HG03439 (cell line): Measurements from ENCODE around the gene RABEP1.

Source experiments
- ATAC-seq: cut with Tn5 transposase; IDR thresholded peaks from one replicate; pipeline ENCODE4 v1.9.1; 2021; ENCODE audit warnings: mild to moderate bottlenecking, moderate library complexity; ENCODE audit not compliant: unreplicated experiment

Gene RABEP1

DNA sequence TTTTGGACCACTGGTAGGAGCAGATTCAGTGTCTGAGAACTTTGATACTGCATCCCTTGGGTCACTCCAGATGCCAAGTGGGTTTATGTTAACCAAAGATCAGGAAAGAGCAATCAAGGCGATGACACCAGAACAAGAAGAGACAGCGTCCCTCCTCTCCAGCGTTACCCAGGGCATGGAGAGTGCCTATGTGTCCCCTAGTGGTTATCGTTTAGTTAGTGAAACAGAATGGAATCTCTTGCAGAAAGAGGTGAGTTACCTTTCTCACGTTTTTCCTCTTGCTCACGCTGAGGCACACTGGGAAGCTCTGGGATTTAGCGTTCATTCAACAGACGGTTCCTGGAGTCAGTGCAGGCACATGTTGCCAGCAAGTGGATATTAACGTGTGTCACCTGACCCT lies 79.3 kb downstream of the RABEP1 start:
- no peak for ATAC-seq

DNA sequence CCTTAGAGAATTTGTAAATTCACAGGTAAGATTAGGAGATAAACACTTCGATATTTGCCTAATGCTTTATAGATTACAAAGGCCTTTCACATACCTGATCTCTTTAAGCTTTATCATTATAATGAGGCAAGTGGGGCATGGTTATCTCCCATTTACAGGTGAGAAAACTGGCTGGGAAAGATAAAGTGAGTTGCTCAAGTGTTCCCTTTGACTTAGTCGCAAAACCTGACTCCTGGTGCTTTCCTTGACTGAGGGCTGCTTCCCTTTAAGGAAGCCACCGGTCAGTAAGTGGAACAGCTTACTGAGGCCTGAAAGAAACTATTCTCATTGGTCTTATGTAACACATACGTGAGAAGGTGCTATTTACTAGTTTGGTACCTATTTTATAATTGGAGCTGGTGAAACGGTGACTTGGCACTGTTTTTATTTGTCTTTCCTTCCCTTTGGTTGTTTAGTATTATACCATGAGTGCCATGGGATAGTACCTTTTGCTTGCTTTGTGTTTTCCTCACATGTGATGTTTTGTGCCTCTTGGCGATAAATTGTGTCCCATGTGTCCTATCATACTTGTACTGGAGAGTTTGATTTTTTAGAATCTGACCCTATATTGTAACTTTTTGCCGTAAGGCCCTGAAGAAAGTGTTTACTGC lies 80.2 kb downstream of the RABEP1 start:
- ATAC-seq: no peak

DNA sequence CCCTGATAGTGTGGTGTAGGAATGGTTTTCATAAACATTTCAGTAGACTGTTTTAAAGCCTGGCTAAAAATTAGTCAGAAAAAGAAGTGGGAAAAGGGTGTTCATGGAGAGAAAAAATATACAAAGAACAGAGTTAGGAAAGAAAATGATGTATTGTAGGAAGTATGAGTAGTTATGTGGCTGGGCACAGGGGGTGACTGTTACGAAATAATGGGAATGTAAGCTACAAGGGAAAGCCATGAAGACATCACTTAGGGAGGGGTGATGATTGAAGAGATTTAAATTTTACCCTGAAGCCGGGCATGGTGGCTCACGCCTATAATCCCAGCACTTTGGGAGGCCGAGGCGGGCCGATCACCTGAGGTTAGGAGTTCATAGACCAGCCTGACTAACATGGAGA lies 82.1 kb downstream of the RABEP1 start:
- ATAC-seq: no peak

DNA sequence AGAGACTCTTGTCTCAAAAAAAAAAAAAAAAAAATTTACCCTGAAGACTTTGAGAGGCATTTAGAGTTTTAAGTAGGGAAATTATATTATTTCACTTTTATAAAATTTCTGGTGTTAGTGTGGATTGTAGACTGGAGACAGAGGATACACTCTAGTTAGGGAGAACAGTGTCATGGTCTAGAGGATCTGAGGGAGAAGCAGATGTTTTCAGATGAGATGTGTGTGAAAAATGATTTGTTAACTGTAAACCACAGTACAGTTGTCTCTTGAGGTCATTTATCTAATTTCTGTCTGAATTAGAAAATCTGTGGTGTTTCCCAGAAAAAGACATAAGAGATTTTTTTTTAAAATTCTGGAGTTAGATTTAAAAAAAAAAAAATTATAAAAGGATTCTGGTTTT lies 82.6 kb downstream of the RABEP1 start:
- ATAC-seq: no peak

DNA sequence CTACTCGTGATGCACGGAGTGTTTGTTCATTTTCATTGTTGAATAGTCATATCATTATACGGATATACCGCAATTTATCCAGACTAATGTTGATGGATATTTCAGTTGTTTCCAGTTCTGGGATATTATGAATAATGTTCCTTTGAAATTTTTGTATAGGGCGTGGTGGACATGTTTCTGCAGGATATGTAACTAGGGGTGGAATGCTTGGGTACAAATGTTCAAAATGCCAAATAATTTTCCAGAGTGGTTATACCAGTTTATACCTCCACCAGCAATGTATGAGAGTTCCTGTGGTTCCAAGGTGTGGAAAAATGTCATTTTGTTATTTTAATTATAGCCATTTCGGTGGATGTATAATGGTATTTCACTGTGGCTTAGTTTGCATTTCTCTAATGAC lies 83.7 kb downstream of the RABEP1 start:
- no peak for ATAC-seq

DNA sequence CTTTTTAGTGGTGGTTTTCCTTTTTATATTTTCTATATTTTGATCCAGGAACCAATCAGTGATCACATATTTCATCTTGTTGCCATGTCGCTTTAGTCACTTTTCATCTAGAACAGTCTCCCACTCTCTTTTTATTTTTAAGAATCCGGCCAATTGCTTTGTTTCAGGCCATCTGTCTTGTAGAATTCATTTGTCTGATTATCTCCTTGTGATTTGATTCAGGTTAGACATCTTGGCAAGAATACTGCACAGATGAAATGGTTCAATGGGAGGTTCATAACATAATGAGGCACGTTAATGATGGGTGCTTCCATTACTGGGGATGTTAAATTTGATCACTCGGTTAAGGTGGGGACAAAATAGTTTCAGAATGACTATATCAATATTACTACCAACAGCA lies 88.3 kb downstream of the RABEP1 start:
- ATAC-seq: no peak

DNA sequence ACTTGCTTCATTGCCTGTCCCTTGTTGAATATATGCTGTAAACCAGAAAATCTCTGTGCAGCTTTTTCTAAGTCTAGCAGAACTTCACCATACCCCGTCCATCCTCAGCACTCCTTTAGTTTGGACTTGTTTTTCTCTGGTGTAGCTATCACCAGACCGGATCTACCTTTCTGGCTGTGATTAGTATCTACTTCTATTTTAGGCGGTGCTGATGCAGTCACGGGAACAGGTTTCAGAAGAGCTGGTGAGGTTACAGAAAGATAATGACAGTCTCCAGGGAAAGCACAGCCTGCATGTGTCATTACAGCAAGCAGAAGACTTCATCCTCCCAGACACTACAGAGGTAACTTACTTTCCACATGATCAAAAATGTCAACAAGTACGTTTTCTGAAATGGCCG lies 91.0 kb downstream of the RABEP1 start:
- no peak for ATAC-seq

DNA sequence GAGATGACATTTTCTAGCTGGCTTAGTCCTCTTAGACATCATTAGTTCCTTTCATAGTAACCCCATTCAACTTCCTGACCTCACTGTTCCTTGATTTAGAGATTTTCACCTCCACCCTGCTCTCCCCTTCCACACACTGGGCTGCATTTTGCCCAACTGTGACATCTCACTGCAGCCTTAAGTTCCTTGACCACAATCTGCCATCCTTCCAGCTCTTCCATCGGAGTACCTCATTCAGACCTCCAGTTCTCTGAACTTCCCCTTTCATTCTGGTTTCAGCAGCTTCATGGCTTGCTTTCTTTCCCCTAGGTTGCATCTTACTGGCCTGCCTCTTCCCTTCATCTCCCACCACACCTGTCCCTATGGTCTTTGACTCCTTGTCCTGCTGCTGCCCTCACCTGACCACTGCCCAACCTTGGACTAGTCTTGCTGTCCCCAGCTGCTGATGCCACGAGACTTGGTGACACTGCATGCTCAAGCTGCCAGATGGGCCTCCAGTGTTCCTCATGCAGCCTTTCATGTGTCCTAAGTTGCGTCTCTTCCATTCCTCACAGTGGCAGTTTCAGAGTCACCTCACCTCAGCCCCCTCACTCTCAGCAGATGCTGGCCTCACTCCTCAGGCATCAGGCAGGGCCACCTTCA lies 96.6 kb downstream of the RABEP1 start:
- no peak for ATAC-seq

DNA sequence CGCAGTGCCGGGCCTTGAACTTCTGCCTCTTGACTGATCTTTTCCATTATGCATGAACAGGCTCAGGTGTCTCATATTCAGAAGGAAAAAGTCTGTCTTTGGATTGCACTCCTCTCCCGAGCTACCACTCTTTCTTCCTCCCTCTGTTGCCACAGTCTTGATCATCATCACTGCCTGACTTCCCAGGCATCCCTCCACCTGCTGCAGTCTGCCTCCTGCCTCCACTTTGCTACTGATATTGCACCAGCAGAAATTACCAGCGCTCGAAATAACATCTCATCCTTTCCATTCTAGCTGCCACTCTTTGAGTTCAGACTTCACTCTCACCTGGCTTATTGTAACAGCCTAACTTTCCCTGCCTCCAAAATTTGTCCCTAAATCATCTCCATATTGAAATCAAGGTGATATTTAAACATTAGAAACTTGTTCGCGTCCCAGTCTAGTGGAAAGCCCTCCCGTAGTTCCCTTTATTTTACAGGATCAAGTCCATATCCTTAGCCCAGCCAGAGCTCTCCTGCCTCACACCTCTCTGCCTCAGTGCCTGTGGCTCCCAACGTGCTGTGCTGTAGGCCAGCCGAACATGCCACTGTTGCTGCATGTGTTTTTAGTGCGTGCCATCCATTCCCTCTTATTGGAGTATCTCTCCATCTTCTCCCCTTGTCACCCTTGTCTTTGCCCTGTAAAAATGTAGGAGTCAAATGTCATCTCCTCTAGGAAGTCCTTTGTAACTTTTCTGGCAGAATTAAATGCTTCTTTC lies 97.4 kb downstream of the RABEP1 start:
- no peak for ATAC-seq

DNA sequence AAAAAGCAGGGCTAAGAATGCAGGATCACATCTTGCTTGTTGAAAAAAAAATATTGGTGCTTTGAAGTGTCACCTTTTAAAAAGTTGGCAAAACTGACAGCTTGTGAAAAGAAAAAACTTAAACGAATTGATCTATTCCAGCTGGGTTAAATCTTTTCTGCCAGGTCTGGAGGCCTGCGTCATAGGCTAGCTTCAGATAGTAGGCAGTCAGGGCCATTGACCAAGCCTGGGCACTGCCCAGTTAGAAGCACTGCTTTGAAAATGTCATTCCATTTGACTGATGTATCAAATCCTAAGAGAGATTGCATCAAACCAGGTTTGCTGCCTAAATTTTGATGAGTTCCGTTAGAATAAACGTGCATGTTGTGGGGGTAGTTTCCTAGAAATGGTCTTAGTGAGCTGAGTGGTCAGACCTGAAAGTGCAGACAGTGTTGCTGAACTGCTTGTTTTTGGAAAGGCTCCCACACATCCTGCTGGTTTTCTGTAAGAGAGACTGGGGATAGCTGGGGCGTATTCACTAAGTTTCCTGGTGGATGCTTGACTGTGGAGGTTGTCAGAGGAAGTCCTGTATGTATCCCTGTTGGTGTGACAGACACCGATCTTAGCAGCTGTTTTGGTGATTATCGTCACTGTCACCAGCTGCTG lies 98.5 kb downstream of the RABEP1 start:
- no peak for ATAC-seq

DNA sequence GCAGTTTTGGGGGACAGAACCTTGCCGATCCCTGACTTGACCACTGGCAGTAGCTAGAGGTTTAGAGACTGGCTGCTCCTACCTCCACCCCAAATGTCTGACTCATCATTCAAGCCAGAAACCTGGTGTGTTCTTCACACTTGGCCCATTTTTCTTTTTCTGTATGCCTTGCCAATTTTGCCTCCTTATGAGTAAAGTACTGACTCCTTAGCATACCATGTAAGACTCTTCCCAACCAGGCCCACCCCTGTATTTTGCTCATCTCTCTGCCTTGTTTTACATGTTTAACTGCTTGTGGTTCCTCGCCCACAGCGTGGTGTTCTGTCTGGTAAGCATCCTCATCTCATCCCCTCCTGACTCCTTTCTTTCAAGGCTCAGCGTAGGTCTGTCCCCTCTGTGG lies 99.5 kb downstream of the RABEP1 start:
- no peak for ATAC-seq

DNA sequence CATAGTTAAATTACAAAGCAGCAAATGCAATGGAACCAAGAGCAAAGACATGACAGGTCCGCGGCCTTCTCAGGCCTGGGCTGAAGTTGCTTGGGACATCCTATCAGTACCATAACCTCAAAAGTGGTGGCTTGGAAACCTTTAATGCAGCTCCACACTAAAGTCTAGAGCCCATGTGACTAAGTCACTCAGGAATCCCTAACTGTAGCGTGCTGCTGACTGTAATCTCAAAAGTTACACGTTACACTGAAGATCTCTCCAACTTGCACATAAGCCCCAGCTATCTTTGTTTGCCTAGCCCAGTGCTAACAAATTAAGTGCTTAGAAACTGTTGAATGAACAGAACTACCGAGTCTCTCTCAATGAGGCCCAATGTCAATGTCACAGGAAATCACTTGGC lies 109.6 kb downstream of the RABEP1 start:
- ATAC-seq: no peak

DNA sequence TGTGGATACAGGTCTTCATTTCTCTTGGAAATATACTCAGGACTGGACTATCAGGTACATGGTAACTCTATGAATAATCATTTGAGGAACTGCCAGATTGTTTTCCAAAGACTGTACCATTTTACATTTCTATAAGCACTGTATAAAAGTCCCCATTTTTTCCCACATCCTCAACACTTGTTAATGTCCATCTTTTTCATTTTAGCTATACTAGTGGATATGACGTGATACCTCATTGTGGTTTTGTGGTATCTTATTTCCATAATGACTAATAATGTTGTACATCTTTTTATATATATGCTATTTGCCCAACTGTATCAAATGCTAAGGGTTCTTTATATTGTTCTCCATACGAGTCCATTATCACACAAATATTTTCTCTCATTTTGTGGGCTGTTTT lies 114.5 kb downstream of the RABEP1 start:
- ATAC-seq: no peak

DNA sequence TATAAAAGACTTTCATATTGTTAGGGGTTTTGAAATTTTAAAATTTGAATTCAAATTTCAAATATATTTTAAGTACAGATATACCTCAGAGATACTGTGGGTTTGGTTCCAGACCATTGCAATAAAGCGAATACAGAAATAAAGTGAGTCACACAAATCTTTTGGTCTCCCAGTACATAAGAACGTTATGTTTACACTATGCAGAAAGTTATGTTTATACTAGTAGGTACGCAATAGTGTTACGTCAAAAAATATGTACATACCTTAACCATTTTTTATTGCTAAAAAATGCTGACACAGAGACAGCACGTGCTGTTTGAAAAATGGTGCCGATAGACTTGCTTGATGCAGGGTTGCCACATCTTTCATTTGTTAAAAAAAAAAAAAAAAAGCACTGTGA lies 117.7 kb downstream of the RABEP1 start:
- ATAC-seq: no peak

DNA sequence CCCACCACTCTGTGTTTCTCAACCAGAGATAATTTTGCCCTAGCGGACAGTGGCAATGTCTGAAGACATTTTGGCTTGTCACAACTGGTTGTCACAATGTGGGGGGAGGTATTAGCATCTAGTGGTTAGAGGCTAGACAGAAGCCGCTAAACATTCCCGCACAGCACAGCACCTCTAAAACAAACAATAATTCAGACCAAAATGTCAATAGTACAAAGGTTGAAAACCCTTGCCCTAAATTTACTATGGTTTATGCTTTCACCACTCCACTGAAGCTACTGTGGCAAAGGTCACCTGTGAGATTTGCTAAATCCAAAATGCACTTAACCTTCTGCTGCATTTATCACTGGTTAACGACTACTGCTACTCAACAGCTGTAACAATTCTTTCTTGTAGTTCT lies 123.3 kb downstream of the RABEP1 start:
- no peak for ATAC-seq

DNA sequence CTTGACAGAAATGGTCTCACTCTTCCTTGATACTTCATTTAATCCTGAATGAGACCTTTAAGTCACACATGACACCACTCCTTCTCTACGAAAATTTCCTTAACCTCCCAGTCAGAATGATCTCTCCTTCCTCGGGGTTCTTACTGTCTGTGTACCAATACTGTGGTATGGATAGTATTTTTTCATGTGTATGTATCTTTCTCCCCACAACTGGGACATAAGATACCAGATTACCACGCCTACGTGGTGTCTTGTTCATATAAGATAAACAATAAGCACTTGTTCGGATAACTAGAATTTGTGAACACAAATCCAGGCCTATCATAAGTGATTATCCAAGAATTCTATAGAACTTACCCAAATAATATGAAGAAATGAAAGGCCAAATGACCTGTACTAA lies 126.1 kb downstream of the RABEP1 start:
- no peak for ATAC-seq

DNA sequence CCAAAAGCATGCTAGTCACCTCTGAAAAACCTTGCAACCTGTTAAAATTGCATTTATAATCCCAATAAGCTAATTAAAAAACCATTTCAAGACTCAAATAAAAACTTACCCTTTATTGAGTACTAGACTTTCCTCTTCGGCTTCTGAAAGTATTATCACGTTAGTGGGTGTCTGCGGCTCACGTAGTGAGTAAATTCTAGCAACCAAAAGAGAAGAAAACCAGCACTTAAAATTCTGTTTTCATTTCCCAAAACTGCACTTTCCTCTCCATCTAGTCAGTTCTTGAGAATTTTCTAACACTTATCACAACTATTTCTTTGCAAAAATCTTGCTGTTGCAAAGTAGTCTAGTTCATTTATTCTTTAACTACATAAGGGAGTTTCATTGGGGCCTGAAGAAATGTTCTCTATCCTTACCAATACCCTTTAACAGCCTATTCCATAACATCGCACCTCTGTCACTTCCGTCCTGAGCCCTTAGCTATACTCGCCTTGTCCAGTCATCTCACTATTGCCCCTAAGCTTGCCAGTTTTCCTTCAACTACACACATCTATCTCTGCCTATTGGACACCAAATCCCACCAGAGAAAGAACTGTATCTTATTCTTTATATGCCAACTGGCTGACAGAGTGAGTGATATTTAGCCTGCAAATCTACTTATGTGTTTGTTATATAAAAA lies 128.6 kb downstream of the RABEP1 start:
- ATAC-seq: no peak

DNA sequence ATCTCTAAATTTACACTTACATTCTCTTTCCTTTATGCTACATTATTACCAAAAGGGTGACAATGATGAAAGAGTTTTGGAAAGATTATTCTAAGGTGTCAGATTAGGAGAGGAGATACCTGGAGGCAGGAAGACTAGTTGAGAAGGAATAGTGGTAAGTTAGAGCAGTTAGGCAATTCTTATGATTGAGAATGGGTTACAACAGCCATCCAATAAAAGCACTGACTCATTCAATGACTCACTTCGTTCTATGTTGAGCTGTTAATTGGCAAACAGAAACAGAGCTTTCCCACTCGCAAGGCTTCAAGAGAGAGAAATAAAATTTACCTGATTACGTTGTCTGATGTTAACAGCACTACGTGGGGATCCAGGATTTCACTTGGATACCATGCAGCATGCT lies 131.6 kb downstream of the RABEP1 start:
- no peak for ATAC-seq

DNA sequence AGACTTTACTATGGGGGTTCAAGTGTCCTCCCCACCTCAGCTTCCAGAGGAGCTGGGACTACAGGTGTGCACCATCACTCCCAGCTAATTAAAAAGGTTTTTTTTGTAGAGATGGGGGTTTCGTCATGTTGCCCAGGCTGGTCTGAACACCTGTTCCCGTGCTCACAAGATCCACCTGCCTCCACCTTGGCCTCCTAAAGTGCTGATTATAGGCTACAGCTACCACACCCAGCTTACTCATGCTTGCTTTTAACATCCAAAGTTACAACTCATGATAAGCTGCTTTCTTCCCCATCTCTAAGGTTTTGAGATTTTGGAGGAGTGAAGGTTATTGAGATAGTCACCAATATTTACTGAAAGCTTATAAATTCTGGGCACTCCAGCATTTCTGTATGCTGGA lies 134.8 kb downstream of the RABEP1 start:
- no peak for ATAC-seq

DNA sequence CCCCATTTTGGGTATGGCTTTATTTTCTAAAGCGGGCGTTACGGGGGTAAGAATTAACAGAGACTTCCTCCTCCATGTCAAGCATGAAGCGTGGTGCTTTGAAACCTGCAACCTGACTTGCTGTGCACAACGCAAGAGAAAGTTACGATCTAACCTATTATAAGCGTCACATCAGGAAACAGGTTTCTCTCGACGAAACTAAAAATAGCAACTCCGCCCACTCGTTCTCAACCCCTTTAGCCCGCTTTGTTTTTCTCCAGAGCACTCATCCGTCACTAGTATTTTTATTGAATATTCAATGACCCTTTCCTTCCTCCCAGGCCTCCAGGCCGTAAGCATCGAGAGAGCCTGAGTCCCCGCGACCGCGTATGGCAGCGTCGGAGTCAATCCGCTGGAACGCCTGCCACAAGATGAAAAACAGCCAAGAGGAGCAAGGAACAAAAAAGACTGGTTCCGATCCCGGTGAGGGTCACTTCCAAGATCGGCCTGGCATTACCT lies 136.8 kb downstream of the RABEP1 start:
- ATAC-seq: peak; percentile 23

DNA sequence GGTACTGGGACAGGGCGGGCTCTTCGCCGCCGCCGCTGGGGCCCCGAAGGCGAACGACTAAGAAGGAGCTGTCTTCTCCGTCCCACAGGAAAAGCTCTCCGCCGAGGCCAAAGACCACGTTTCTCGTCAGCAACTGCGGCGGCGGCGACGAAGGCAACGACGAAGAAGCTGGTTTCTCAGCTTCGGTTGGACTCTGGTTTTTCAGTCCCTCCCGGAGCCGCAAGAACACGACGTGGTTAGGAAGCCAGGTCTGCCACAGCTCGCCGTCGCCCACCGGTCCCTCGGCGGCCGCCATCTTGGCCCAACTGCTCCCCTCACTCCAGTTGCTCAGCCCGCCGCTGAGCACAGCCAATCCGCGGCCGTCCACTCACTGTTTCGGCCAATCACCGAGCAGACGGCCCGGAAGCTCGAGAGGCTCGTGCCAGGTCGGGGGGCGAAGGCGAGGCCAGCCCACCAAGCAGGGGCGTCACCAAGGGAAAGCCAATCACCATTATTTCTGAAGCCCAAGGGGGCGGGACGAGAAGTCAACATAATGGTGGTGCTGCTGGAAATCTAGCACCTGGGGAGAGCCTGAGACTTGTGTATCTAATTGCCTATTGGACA lies 137.4 kb downstream of the RABEP1 start, which contains the start of gene NUP88:
NUP88 (minus strand) TSS at position 307 of the 603 bp plus-strand sequence; CDS start at position 295, 12 bp downstream.
- peak; percentile 82 for ATAC-seq
